HepG2 (cell line): ENCODE data around the gene FBXO9. TPM values are rescaled to one million over a fixed set of nuclear protein-coding genes. Genes with fewer than 3 reads are reported as not detected.

Experiments
- BCL3 ChIP-seq: sonication (generic); formaldehyde crosslinking; IDR thresholded peaks from 2 replicates; pipeline ENCODE4 v1.5.1; 2020; ENCODE audit warnings: mild to moderate bottlenecking, missing genetic modification reagents, moderate library complexity
- CBX2 ChIP-seq, 2 experiments: fragments of 200-600 bp in 1 of 2; sonication (generic); formaldehyde crosslinking in 1 of 2; IDR thresholded peaks; 2 replicates each; pipeline versions ENCODE4 v1.7.0 to v1.8.1; 2018 to 2022; ENCODE audit warnings: low read depth in 2 of 2, low read length in 1 of 2, mild to moderate bottlenecking in 1 of 2, missing genetic modification reagents in 1 of 2
- CBX5 ChIP-seq: sonication (generic); formaldehyde crosslinking; IDR thresholded peaks from 2 replicates; pipeline ENCODE4 v1.4.0; 2020; ENCODE audit warnings: missing genetic modification reagents, borderline replicate concordance
- CENPT ChIP-seq: sonication (generic); formaldehyde crosslinking; IDR thresholded peaks from 2 replicates; pipeline ENCODE4 v1.8.0; 2022; ENCODE audit warnings: low read depth, mild to moderate bottlenecking, moderate library complexity, missing genetic modification reagents
- ELF3 ChIP-seq: IDR thresholded peaks from 2 replicates; pipeline ENCODE4 v1.6.1; 2016; ENCODE audit warnings: missing genetic modification reagents, missing compliant biosample characterization
- HBP1 ChIP-seq: IDR thresholded peaks from 2 replicates; pipeline ENCODE4 v1.6.1; 2016; ENCODE audit warnings: low read depth, control low read depth
- HIVEP1 ChIP-seq: sonication (generic); formaldehyde crosslinking; IDR thresholded peaks from 2 replicates; pipeline ENCODE4 v1.4.0; 2020; ENCODE audit warnings: mild to moderate bottlenecking, missing genetic modification reagents
- PHF8 ChIP-seq: sonication (generic); formaldehyde crosslinking; IDR thresholded peaks from 2 replicates; pipeline ENCODE4 v1.5.0; 2020; ENCODE audit warnings: missing genetic modification reagents
- RARA ChIP-seq: IDR thresholded peaks from 2 replicates; pipeline ENCODE4 v1.6.1; 2016; ENCODE audit warnings: missing genetic modification reagents, missing compliant biosample characterization
- YY1 ChIP-seq: IDR thresholded peaks from 2 replicates; pipeline ENCODE4 v1.6.1; 2011; ENCODE audit warnings: low read length, low read depth, moderate library complexity, mild to moderate bottlenecking; ENCODE audit not compliant: insufficient read depth, insufficient replicate concordance
- ZBTB34 ChIP-seq: sonication (generic); formaldehyde crosslinking; IDR thresholded peaks from 2 replicates; pipeline ENCODE4 v1.8.0; 2022; ENCODE audit warnings: mild to moderate bottlenecking, missing genetic modification reagents
- ZNF282 ChIP-seq: fragments of 450-650 bp; IDR thresholded peaks from 2 replicates; pipeline ENCODE4 v1.6.1; 2018; ENCODE audit not compliant: partially characterized antibody
- ZNF407 ChIP-seq: sonication (generic); formaldehyde crosslinking; IDR thresholded peaks from one replicate; pipeline ENCODE4 v1.5.1; 2020; ENCODE audit warnings: mild to moderate bottlenecking, missing genetic modification reagents; ENCODE audit errors: not compliant biosample characterization
- ZNF451 ChIP-seq: sonication (generic); formaldehyde crosslinking; IDR thresholded peaks from 2 replicates; pipeline ENCODE4 v1.5.0; 2020; ENCODE audit warnings: mild to moderate bottlenecking, missing genetic modification reagents
- ZNF577 ChIP-seq: sonication (generic); formaldehyde crosslinking; IDR thresholded peaks from 2 replicates; pipeline ENCODE4 v1.4.0; 2020; ENCODE audit warnings: mild to moderate bottlenecking, low read depth, missing genetic modification reagents, borderline replicate concordance
- ZNF780A ChIP-seq: sonication (generic); formaldehyde crosslinking; IDR thresholded peaks from 2 replicates; pipeline ENCODE4 v1.8.0; 2022; ENCODE audit warnings: mild to moderate bottlenecking, missing genetic modification reagents, moderate library complexity
- polyA plus RNA-seq, 8 experiments: library from polyadenylated mRNA; depleted of rRNA in 3 of 8; stranded (reverse) in 7 of 8; unstranded in 1 of 8; fragments of >200 nt; fragmentation: Illumina TruSeq in 4 of 8; extraction: Trizol in 4 of 8; gene quantifications; 2 replicates each; pipeline versions ENCODE4 v1.2.1 to v1.2.3, GENCODE V29; 2011 to 2016; ENCODE audit warnings: low read depth in 4 of 8, missing spikeins in 1 of 8, mixed read lengths in 1 of 8; ENCODE audit not compliant: insufficient read depth in 1 of 8
- total RNA-seq, 5 experiments: library from RNA; depleted of rRNA; stranded (reverse); fragments of >200 nt; fragmentation: Illumina TruSeq; extraction: Trizol; gene quantifications; 2 replicates each; pipeline ENCODE4 v1.2.3, GENCODE V29; 2016; ENCODE audit warnings: low read depth in 1 of 5

FBXO9 gene
- total and polyA plus RNA-seq, 2 of the 13 experiments (the other 11 are each of a cell fraction or from before 2014, with no cell fraction given), result 64.3 to 98.4 TPM

- TF ChIP-seq YY1, result peak; percentile 22
- TF ChIP-seq CENPT (CRISPR knock-in tag), result no peak
- no peak for TF ChIP-seq ZNF282
- no peak for TF ChIP-seq ZNF451 (CRISPR knock-in tag)
- TF ChIP-seq ZBTB34, result peak; percentile 80; the same call in 1 of the 2 replicates
- 0 out of 2 replicates have a peak, but pooled peaks have one; percentile 23 for TF ChIP-seq ELF3 (CRISPR knock-in tag)
- TF ChIP-seq CBX2 (IDR thresholded peaks at IDR 0.05; ENCODE audit: low read depth, low read length), result no peak
- no peak for TF ChIP-seq CBX2 (CRISPR knock-in tag; IDR thresholded peaks at IDR 0.05; ENCODE audit: low read depth)
- no peak for TF ChIP-seq ZNF577 (CRISPR knock-in tag)
- TF ChIP-seq PHF8 (CRISPR knock-in tag), result 0 out of 2 replicates have a peak, but pooled peaks have one; percentile 13
- no peak for TF ChIP-seq ZNF407 (CRISPR knock-in tag)
- TF ChIP-seq HBP1, result peak; percentile 83; the same call in 1 of the 2 replicates
- TF ChIP-seq ZNF780A (CRISPR knock-in tag), result no peak
- peak; percentile 97 for TF ChIP-seq RARA (CRISPR knock-in tag)
- TF ChIP-seq HIVEP1 (CRISPR knock-in tag), result peak; percentile 63; the same call in 1 of the 2 replicates
- no peak for TF ChIP-seq BCL3
- peak; percentile 40; the same call in 1 of the 2 replicates for TF ChIP-seq CBX5 (CRISPR knock-in tag)
These were observed 54.7 kb downstream of the FBXO9 start (continued) for GRCh38 chr6:53119772-53120409.
